B cell (primary cell): ENCODE measurements around the gene CALHM1. TPM values are rescaled to one million over a fixed set of nuclear protein-coding genes. Genes with fewer than 3 reads are reported as not detected.

Experiments used
- ATAC-seq: fragments of 200-7000 bp; cut with Tn5 transposase; one replicate; pipeline ENCODE4 v1.10.0; 2021; ENCODE audit warnings: low read depth, mild to moderate bottlenecking, moderate number of reproducible peaks, moderate library complexity
- CTCF ChIA-PET: fragments of 350-600 bp; sonication (Branson Sonifier 250); formaldehyde crosslinking; loops from one replicate; lab custom pipeline; 2021; ENCODE audit warnings: antibody characterized with exemption, inconsistent platforms; lab: Charles Lee
- POLR2A ChIA-PET: fragments of 350-600 bp; sonication (Branson Sonifier 250); formaldehyde crosslinking; loops from one replicate; lab custom pipeline; 2021; ENCODE audit warnings: antibody characterized with exemption; lab: Charles Lee
- DNase-seq: peaks from one replicate; pipeline ENCODE4 v3.0.0; 2013
- H2AFZ ChIP-seq: 2 replicates; pipeline ENCODE4 v1.6.1; 2012; ENCODE audit warnings: mild to moderate bottlenecking, low read depth, low read length; ENCODE audit not compliant: insufficient read depth, poor library complexity, severe bottlenecking
- H3K27ac ChIP-seq, 2 donors: 1 replicate in 1 of 2; 2 replicates in 1 of 2; pipeline ENCODE4 v1.5.1; 2012 to 2013; ENCODE audit warnings: low read length in 2 of 2, mild to moderate bottlenecking in 2 of 2, moderate library complexity in 1 of 2
- H3K27me3 ChIP-seq, 4 experiments: fragments of 200-600 bp in 1 of 4; sonication (generic) in 1 of 4; replicated peaks in 1 of 4; 1 replicate in 2 of 4; 2 replicates in 2 of 4; pipeline versions ENCODE4 v1.6.1 to v1.7.0; 2013 to 2016; ENCODE audit warnings: low read length in 3 of 4, mild to moderate bottlenecking in 2 of 4, mixed read lengths in 1 of 4, moderate library complexity in 1 of 4; ENCODE audit not compliant: insufficient read depth in 4 of 4, control insufficient read depth in 3 of 4; ENCODE audit errors: control extremely low read depth in 1 of 4
- H3K36me3 ChIP-seq, 2 experiments: replicated peaks in 1 of 2; 1 replicate in 1 of 2; 2 replicates in 1 of 2; pipeline versions ENCODE4 v1.6.1 to v1.7.1; 2013; ENCODE audit warnings: low read length in 1 of 2; ENCODE audit not compliant: insufficient read depth in 2 of 2, control insufficient read depth in 1 of 2; ENCODE audit errors: control extremely low read depth in 1 of 2, extremely low read depth in 1 of 2
- H3K4me1 ChIP-seq, 2 donors: fragments of 200-600 bp in 1 of 2; sonication (generic) in 1 of 2; 1 replicate in 1 of 2; 2 replicates in 1 of 2; pipeline versions ENCODE4 v1.5.1 to v1.6.1; 2013 to 2017; ENCODE audit warnings: low read length in 2 of 2; ENCODE audit not compliant: control insufficient read depth in 2 of 2, insufficient read depth in 2 of 2
- H3K4me2 ChIP-seq: replicated peaks from 2 replicates; pipeline ENCODE3; 2012; ENCODE audit warnings: mild to moderate bottlenecking, low read depth, low read length; ENCODE audit not compliant: poor library complexity, severe bottlenecking
- H3K4me3 ChIP-seq, 5 experiments: fragments of 200-600 bp in 1 of 5; sonication (generic) in 1 of 5; 1 replicate in 3 of 5; 2 replicates in 2 of 5; pipeline versions ENCODE4 v1.5.1 to v1.7.0; 2011 to 2016; ENCODE audit warnings: low read length in 4 of 5, mild to moderate bottlenecking in 4 of 5, low read depth in 2 of 5, control low read depth in 1 of 5, moderate library complexity in 1 of 5; ENCODE audit not compliant: insufficient read depth in 1 of 5; ENCODE audit errors: control extremely low read depth in 1 of 5, extremely low read depth in 1 of 5
- H3K79me2 ChIP-seq: fragments of 200-600 bp; sonication (generic); one replicate; pipeline ENCODE4 v1.6.0; 2016; ENCODE audit warnings: low read length; ENCODE audit not compliant: control insufficient read depth, insufficient read depth
- H3K9ac ChIP-seq: fragments of 200-600 bp; sonication (generic); 2 replicates; pipeline ENCODE4 v1.6.1; 2017; ENCODE audit warnings: mild to moderate bottlenecking, low read length, moderate library complexity
- H3K9me3 ChIP-seq, 3 donors: one replicate each; pipeline versions ENCODE4 v1.6.1 to v1.7.1; 2013; ENCODE audit warnings: low read length in 2 of 3; ENCODE audit not compliant: control insufficient read depth in 2 of 3, insufficient read depth in 1 of 3; ENCODE audit errors: control extremely low read depth in 1 of 3
- H4K20me1 ChIP-seq: 2 replicates; pipeline ENCODE4 v1.6.0; 2012; ENCODE audit warnings: mild to moderate bottlenecking, low read length; ENCODE audit not compliant: insufficient read depth, control insufficient read depth, poor library complexity, severe bottlenecking
- H3K27ac Mint-ChIP-seq: one replicate; pipeline ENCODE4 v1.8.0; 2021; ENCODE audit warnings: mixed read lengths
- H3K27me3 Mint-ChIP-seq: one replicate; pipeline ENCODE4 v1.8.0; 2021; ENCODE audit warnings: mixed read lengths
- H3K4me1 Mint-ChIP-seq: one replicate; pipeline ENCODE4 v1.8.0; 2021; ENCODE audit warnings: mixed read lengths
- H3K4me3 Mint-ChIP-seq: one replicate; pipeline ENCODE4 v1.8.0; 2021; ENCODE audit warnings: mixed read lengths
- H3K9me3 Mint-ChIP-seq: one replicate; pipeline ENCODE4 v1.8.0; 2022; ENCODE audit warnings: mixed read lengths; ENCODE audit not compliant: insufficient read depth
- EZH2 ChIP-seq: IDR thresholded peaks from 2 replicates; pipeline ENCODE4 v1.6.1; 2012; ENCODE audit warnings: borderline replicate concordance, low read depth, mild to moderate bottlenecking, moderate library complexity, low read length; ENCODE audit not compliant: insufficient read depth, poor library complexity, severe bottlenecking
- WGBS: methylation state at CpG from one replicate; pipeline ENCODE4 v1.1.5; 2013; ENCODE audit warnings: missing lambda C conversion rate; ENCODE audit not compliant: insufficient coverage; 5-methylcytosine and 5-hydroxymethylcytosine counted together
- intact Hi-C: fragments of 100-400 bp; cut with micrococcal nuclease; formaldehyde crosslinking; loops from one replicate; pipeline ENCODE4 v1.10.0; 2022
- polyA plus RNA-seq: library from polyadenylated mRNA; depleted of rRNA; stranded (reverse); fragments of >200 nt; gene quantifications from 2 replicates; pipeline ENCODE4 v1.2.3, GENCODE V29; 2012
- total RNA-seq, 2 donors: library from RNA; stranded (reverse); fragments of 120-200 nt in 1 of 2; gene quantifications; 1 replicate in 1 of 2; 2 replicates in 1 of 2; pipeline versions ENCODE4 v1.2.3 to v1.2.4, GENCODE V29; 2013 to 2022
- TF ChIP-seq, protein P1 (sequence below): fragments of 200-600 bp; IDR thresholded peaks from one replicate; pipeline ENCODE4 v1.8.0; 2022; ENCODE audit warnings: antibody characterized with exemption, mild to moderate bottlenecking

CALHM1 gene
- total and polyA plus RNA-seq, 2 donors (not counting 1 experiment from before 2014, with no cell fraction given) = 0.16 to 0.34 TPM

DNA sequence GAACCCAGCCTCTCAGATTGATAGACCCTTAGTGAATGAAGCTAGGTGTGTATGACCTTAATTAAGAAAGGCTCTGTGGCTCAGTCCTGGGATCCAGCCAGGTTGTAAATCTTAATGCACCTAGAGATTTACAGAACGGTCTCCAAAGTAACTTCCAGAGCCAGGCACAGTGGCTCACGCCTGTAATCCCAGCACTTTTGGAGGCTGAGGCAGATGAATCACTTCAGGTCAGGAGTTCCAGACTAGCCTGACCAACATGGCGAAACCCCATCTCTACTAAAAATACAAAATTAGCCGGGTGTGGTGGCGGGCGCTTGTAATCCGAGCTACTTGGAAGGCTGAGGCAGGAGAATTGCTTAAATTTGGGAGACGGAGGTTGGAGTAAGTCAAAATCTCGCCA lies 30.8 kb downstream of the CALHM1 start:
- H3K79me2 ChIP-seq = no peaks in the 10 kb centered on the region
- WGBS = 99% methylated on average over 6 of the region's 9 CpGs
- CTCF ChIA-PET = interaction anchor here (2.9 to 5.0 kb wide), 2 partner anchors 11 to 57 kb away, joined by 12 to 34 read pairs; no protein-coding TSS in a partner anchor
- no peaks in the 10 kb centered on the region for H3K27me3 ChIP-seq
- no peaks in the 10 kb centered on the region for H4K20me1 ChIP-seq
- POLR2A ChIA-PET = no interaction called here
- H3K9me3 ChIP-seq = no peaks in the 10 kb centered on the region
- no peaks in the 10 kb centered on the region for H3K27me3 Mint-ChIP-seq
- H3K36me3 ChIP-seq = peaks cover 3 to 66% of the 10 kb centered on the region in 2 experiments
- no peak overlapping the region for H3K4me2 ChIP-seq
- no peaks in the 10 kb centered on the region for H3K9me3 Mint-ChIP-seq
- no peak overlapping the region for H2AFZ ChIP-seq
- TF ChIP-seq, protein P1, sequence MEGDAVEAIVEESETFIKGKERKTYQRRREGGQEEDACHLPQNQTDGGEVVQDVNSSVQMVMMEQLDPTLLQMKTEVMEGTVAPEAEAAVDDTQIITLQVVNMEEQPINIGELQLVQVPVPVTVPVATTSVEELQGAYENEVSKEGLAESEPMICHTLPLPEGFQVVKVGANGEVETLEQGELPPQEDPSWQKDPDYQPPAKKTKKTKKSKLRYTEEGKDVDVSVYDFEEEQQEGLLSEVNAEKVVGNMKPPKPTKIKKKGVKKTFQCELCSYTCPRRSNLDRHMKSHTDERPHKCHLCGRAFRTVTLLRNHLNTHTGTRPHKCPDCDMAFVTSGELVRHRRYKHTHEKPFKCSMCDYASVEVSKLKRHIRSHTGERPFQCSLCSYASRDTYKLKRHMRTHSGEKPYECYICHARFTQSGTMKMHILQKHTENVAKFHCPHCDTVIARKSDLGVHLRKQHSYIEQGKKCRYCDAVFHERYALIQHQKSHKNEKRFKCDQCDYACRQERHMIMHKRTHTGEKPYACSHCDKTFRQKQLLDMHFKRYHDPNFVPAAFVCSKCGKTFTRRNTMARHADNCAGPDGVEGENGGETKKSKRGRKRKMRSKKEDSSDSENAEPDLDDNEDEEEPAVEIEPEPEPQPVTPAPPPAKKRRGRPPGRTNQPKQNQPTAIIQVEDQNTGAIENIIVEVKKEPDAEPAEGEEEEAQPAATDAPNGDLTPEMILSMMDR = no peak
- no peak for TF ChIP-seq EZH2
- intact Hi-C loops = no loop called here
- DNase-seq = no peak
- H3K27ac ChIP-seq = no peak overlapping the region
- no peak overlapping the region for H3K4me3 ChIP-seq
- H3K4me1 ChIP-seq = no peaks in the 10 kb centered on the region
- H3K9ac ChIP-seq = no peak overlapping the region
- H3K4me3 Mint-ChIP-seq = no peak overlapping the region
- H3K4me1 Mint-ChIP-seq = no peaks in the 10 kb centered on the region
- no peak overlapping the region for H3K27ac Mint-ChIP-seq
- no peak for ATAC-seq

DNA sequence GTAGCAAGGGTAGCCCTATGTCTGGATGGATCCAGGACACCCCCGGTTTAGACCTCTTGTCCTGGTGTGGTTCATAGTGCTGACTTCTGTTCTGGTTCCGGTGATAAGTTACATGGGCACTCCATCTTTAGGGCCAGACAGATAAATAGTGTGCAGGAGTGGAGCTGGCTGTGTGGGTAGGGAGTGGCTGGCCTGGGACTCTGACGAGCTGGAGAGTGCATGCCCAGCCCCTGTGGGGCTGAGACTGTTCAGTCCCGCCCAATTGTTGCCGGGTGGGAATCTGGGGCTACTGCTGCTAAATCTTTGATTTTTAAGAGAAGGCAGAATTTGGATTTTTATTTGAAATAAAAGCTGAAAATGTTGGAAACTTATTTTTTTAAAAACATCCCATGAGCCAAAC lies 35.0 kb downstream of the CALHM1 start:
- Histone ChIP-seq H3K9me3 (no peaks in the 10 kb centered on the region), H3K36me3 (peaks cover 6 to 76% of the 10 kb centered on the region in 2 experiments), H3K27me3 (no peaks in the 10 kb centered on the region), H3K4me2 (no peak overlapping the region), H3K4me3 (no peak overlapping the region), H2AFZ (no peak overlapping the region), H3K4me1 (no peaks in the 10 kb centered on the region), H3K79me2 (no peaks in the 10 kb centered on the region), H4K20me1 (no peaks in the 10 kb centered on the region), H3K27ac (no peak overlapping the region), H3K9ac (no peak overlapping the region)
- TF ChIP-seq EZH2 = no peak
- TF ChIP-seq, protein P1 = no peak
- no peak for DNase-seq
- no peak overlapping the region for H3K4me3 Mint-ChIP-seq
- POLR2A ChIA-PET = no interaction called here
- intact Hi-C loops = no loop called here
- no peak for ATAC-seq
- no peak overlapping the region for H3K27ac Mint-ChIP-seq
- H3K9me3 Mint-ChIP-seq = no peaks in the 10 kb centered on the region
- no peaks in the 10 kb centered on the region for H3K4me1 Mint-ChIP-seq
- no peaks in the 10 kb centered on the region for H3K27me3 Mint-ChIP-seq
- 91% methylated on average over 2 of the region's 5 CpGs for WGBS
- CTCF ChIA-PET = interaction anchor here (0.7 to 5.0 kb wide), 2 partner anchors 57 to 61 kb away, joined by 3 to 34 read pairs; no protein-coding TSS in a partner anchor
